ENCODE measurements around the gene ZNF367. TPM values are rescaled to one million over a fixed set of nuclear protein-coding genes. Genes with fewer than 3 reads are reported as not detected.
"Not testable (repeated sequence)": the region's sequence is repeated elsewhere in the genome, so short reads cannot be mapped to it uniquely, and the experiment has no call there.

ZNF367 gene
- total and polyA plus RNA-seq, 7 experiments from 2014 or later: 0.71 to 22.9 (median 4.4) TPM

DNA sequence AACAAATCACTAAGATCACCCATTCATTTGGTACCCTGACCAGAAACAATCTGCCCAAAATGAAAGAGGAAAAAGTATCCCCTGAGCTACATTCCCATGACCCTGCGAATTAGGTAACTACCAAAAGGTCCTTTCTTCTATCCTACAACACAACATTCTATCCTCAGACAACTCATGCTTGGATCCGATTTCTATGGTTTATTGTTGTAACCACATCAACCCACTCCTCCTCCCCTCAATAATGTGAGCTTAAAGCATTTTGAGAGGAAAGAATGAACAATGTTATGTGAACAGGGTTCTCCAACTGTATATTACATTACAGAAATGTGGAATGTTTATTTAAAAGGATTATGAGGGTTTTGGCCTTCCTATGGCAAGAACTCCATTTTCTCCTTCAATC, 38.7 kb downstream of the ZNF367 start:
- no peak for DNase-seq
- Mint-ChIP-seq H3K27ac (peak overlapping the region in 1 of 9 donors; percentile 16), H3K4me1 (peaks cover 10 to 36% (median 32%) of the 10 kb centered on the region in 7 donors), H3K27me3 (no peaks in the 10 kb centered on the region), H3K36me3 (peaks cover 0 to 18% (median 9%) of the 10 kb centered on the region in 5 donors), H3K9me3 (no peaks in the 10 kb centered on the region), H3K4me3 (no peak overlapping the region)
- H3K36me3 ChIP-seq (ENCODE audit: control insufficient read depth in 2 of 3, insufficient read depth in 3 of 3, low read length in 3 of 3): no peaks in the 10 kb centered on the region
- intact Hi-C loops (cut with micrococcal nuclease): no loop called here
- H3K27ac ChIP-seq (ENCODE audit: low read depth, low read length): no peak overlapping the region
- H3K9me3 ChIP-seq (ENCODE audit: control insufficient read depth in 2 of 3, low read length in 3 of 3): no peaks in the 10 kb centered on the region
- ATAC-seq: no peak
- POLR2A ChIA-PET: no interaction called here
- CTCF ChIA-PET: no interaction called here
- no peaks in the 10 kb centered on the region for H3K27me3 ChIP-seq (ENCODE audit: control insufficient read depth in 2 of 2, insufficient read depth in 2 of 2, low read length in 2 of 2)
- H3K4me1 ChIP-seq (ENCODE audit: control insufficient read depth in 2 of 2, insufficient read depth in 2 of 2, low read length in 2 of 2): peaks cover 0 to 9% of the 10 kb centered on the region in 2 donors
- H3K4me3 ChIP-seq (ENCODE audit: low read length): no peak overlapping the region

DNA sequence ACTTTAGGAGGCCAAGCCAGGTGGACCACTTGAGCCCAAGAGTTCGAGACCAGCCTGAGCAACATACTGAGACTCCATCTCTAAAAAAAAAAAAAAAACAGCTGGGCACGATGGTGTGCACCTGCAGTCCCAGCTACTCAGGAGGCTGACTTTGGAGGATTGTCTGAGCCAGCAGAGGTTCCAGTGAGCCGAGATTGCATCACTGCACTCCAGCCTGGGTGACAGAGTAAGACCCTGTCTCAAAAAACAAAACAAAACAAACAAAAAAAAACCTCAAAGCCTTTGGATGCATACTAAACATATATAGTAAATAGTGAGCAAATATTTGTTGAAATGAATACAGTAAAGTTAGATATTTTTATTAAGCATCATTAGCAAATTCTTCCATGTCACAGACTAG, 40.0 kb downstream of the ZNF367 start:
- Histone ChIP-seq H3K27ac (ENCODE audit: low read depth, low read length) (no peak overlapping the region), H3K27me3 (ENCODE audit: control insufficient read depth in 2 of 2, insufficient read depth in 2 of 2, low read length in 2 of 2) (no peaks in the 10 kb centered on the region), H3K36me3 (ENCODE audit: control insufficient read depth in 2 of 3, insufficient read depth in 3 of 3, low read length in 3 of 3) (no peaks in the 10 kb centered on the region), H3K4me1 (ENCODE audit: control insufficient read depth in 2 of 2, insufficient read depth in 2 of 2, low read length in 2 of 2) (peaks cover 0 to 9% of the 10 kb centered on the region in 2 donors), H3K4me3 (ENCODE audit: low read length) (no peak overlapping the region), H3K9me3 (ENCODE audit: control insufficient read depth in 2 of 3, low read length in 3 of 3) (no peaks in the 10 kb centered on the region)
- ATAC-seq (no peak), DNase-seq (no peak)
- ChIA-PET CTCF (no interaction called here), POLR2A (interaction anchor here (0.6 kb wide), 1 partner anchor 24 kb away, joined by 4 read pairs; no protein-coding TSS in a partner anchor)
- intact Hi-C loops (cut with micrococcal nuclease): no loop called here
- H3K27me3 Mint-ChIP-seq: no peaks in the 10 kb centered on the region
- no peak overlapping the region for H3K4me3 Mint-ChIP-seq
- H3K9me3 Mint-ChIP-seq: no peaks in the 10 kb centered on the region
- no peak overlapping the region for H3K27ac Mint-ChIP-seq
- peaks cover 10 to 30% (median 26%) of the 10 kb centered on the region in 7 donors for H3K4me1 Mint-ChIP-seq
- peaks cover 0 to 18% (median 9%) of the 10 kb centered on the region in 5 donors for H3K36me3 Mint-ChIP-seq

DNA sequence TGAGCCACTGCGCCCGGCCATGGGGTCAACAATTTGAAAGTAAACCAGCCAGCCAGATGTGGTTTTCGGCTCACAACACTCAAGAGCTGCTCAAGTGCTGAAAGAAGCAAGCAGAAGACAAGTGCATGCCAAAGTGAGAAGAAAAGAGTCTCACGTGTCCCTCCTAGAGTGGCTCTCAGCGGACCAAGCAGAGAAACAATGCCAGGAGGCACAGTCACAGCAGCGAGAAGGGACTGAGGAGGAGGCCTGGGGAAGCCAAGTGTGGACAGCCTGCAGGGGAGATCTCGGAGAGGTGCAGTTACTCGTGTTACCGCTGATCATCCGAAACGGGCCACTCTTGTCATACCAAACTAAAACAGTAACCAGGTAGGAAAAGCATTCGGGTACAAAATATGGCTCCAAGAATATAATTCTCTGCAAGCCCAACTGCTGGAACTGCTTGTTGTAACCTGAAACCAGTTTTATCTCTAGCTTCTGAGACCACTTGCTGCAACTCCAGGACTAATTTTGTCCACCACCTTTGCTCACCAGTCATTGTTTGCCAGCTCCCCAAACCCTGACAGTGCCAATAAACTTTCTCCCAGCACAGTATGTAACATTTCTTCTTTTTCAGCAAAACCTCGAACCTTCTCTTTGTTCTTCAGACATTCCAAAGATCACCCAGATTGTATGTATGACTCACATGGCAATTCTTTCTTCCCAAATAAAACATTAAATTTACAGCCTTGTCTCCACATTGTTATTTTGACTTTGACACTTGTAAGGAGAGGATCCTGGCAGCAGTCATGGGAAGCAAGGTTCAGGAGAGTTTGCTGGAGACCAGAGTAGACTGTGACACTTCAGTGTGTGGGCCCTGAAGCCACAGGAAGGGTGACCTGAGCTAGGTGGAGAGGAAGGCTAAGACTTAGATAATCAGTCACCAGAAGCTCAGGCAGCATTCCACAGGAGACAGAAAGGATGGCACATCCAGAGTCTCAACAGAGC, 41.0 kb downstream of the ZNF367 start:
- ATAC-seq: no peak
- peaks cover 0 to 18% (median 9%) of the 10 kb centered on the region in 5 donors for H3K36me3 Mint-ChIP-seq
- POLR2A ChIA-PET: interaction anchor here (0.6 kb wide), 1 partner anchor 25 kb away, joined by 4 read pairs; no protein-coding TSS in a partner anchor
- H3K27ac ChIP-seq (ENCODE audit: low read depth, low read length): no peak overlapping the region
- no peak overlapping the region for H3K4me3 Mint-ChIP-seq
- H3K4me1 Mint-ChIP-seq: peaks cover 6 to 22% (median 19%) of the 10 kb centered on the region in 7 donors
- no peaks in the 10 kb centered on the region for H3K9me3 Mint-ChIP-seq
- no peak for DNase-seq
- H3K27ac Mint-ChIP-seq: peak overlapping the region in 1 of 9 donors; percentile 4
- peaks cover 0 to 4% of the 10 kb centered on the region in 2 donors for H3K4me1 ChIP-seq (ENCODE audit: control insufficient read depth in 2 of 2, insufficient read depth in 2 of 2, low read length in 2 of 2)
- CTCF ChIA-PET: no interaction called here
- H3K27me3 Mint-ChIP-seq: no peaks in the 10 kb centered on the region
- intact Hi-C loops (cut with micrococcal nuclease): no loop called here
- H3K36me3 ChIP-seq (ENCODE audit: control insufficient read depth in 2 of 3, insufficient read depth in 3 of 3, low read length in 3 of 3): no peaks in the 10 kb centered on the region
- no peaks in the 10 kb centered on the region for H3K9me3 ChIP-seq (ENCODE audit: control insufficient read depth in 2 of 3, low read length in 3 of 3)
- no peak overlapping the region for H3K4me3 ChIP-seq (ENCODE audit: low read length)
- no peaks in the 10 kb centered on the region for H3K27me3 ChIP-seq (ENCODE audit: control insufficient read depth in 2 of 2, insufficient read depth in 2 of 2, low read length in 2 of 2)

DNA sequence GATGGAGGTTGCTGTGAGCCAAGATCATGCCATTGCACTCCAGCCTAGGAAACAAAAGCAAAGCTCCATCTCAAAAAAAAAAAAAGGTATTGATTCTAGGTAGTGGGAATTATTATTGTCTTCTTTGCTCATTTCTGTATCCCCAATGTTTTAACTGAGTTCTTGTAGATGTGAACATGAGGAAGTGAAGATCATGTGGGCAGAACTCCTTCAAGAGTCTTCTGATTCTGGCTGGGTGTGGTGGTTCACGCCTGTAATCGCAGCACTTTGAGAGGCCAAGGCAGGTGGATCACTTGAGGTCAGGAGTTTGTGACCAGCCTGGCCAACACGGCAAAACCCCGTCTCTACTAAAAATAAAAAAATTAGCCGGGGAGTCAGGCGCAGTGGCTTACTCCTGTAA, 42.7 kb downstream of the ZNF367 start:
- H3K27ac ChIP-seq (ENCODE audit: low read depth, low read length); H3K27ac Mint-ChIP-seq; H3K4me1 ChIP-seq (ENCODE audit: control insufficient read depth in 2 of 2, insufficient read depth in 2 of 2, low read length in 2 of 2); intact Hi-C loops (cut with micrococcal nuclease); H3K27me3 ChIP-seq (ENCODE audit: control insufficient read depth in 2 of 2, insufficient read depth in 2 of 2, low read length in 2 of 2); H3K4me1 Mint-ChIP-seq; DNase-seq; H3K27me3 Mint-ChIP-seq; H3K36me3 ChIP-seq (ENCODE audit: control insufficient read depth in 2 of 3, insufficient read depth in 3 of 3, low read length in 3 of 3); H3K9me3 ChIP-seq (ENCODE audit: control insufficient read depth in 2 of 3, low read length in 3 of 3); H3K9me3 Mint-ChIP-seq; ATAC-seq; H3K4me3 Mint-ChIP-seq; POLR2A ChIA-PET; H3K4me3 ChIP-seq (ENCODE audit: low read length); CTCF ChIA-PET: not testable (repeated sequence)
- H3K36me3 Mint-ChIP-seq: peaks cover 0 to 14% (median 9%) of the 10 kb centered on the region in 5 donors

DNA sequence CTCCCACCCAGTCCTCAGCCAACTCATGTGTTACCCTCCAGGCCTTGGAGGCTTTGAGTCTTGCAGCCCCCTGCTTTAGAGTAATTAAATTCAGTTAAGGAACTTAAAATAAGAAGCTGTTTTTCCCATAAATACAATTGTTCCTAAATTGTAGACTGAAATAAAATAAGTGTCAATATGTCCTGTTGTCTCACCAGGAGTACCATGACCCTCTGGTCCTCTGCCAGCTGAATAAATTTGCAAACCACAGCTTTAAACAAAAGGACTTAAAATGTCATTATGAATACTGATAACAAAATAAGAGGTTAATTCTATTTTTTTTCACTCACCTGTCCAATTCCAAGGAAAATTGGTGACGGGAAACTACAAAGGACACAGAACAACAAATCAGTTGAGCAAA, 50.2 kb downstream of the ZNF367 start:
- H3K27ac Mint-ChIP-seq: no peak overlapping the region
- H3K4me3 Mint-ChIP-seq: no peak overlapping the region
- no peak overlapping the region for H3K4me3 ChIP-seq (ENCODE audit: low read length)
- no peaks in the 10 kb centered on the region for H3K4me1 ChIP-seq (ENCODE audit: control insufficient read depth in 2 of 2, insufficient read depth in 2 of 2, low read length in 2 of 2)
- H3K4me1 Mint-ChIP-seq: peaks cover 0 to 2% (median 0%) of the 10 kb centered on the region in 7 donors
- no peaks in the 10 kb centered on the region for H3K27me3 ChIP-seq (ENCODE audit: control insufficient read depth in 2 of 2, insufficient read depth in 2 of 2, low read length in 2 of 2)
- no peak for ATAC-seq
- peaks cover 0 to 9% (median 3%) of the 10 kb centered on the region in 3 experiments for H3K36me3 ChIP-seq (ENCODE audit: control insufficient read depth in 2 of 3, insufficient read depth in 3 of 3, low read length in 3 of 3)
- H3K27ac ChIP-seq (ENCODE audit: low read depth, low read length): no peak overlapping the region
- peaks cover 6 to 17% (median 9%) of the 10 kb centered on the region in 5 donors for H3K36me3 Mint-ChIP-seq
- ChIA-PET POLR2A (interaction anchor here (0.6 kb wide), 1 partner anchor 64 kb away, joined by 3 read pairs; no protein-coding TSS in a partner anchor), CTCF (interaction anchor here (0.6 to 0.7 kb wide), 2 partner anchors 56 to 180 kb away, joined by 3 to 7 read pairs; no protein-coding TSS in a partner anchor)
- H3K9me3 Mint-ChIP-seq: no peaks in the 10 kb centered on the region
- intact Hi-C loops (cut with micrococcal nuclease): no loop called here
- no peaks in the 10 kb centered on the region for H3K27me3 Mint-ChIP-seq
- DNase-seq: no peak
- no peaks in the 10 kb centered on the region for H3K9me3 ChIP-seq (ENCODE audit: control insufficient read depth in 2 of 3, low read length in 3 of 3)

DNA sequence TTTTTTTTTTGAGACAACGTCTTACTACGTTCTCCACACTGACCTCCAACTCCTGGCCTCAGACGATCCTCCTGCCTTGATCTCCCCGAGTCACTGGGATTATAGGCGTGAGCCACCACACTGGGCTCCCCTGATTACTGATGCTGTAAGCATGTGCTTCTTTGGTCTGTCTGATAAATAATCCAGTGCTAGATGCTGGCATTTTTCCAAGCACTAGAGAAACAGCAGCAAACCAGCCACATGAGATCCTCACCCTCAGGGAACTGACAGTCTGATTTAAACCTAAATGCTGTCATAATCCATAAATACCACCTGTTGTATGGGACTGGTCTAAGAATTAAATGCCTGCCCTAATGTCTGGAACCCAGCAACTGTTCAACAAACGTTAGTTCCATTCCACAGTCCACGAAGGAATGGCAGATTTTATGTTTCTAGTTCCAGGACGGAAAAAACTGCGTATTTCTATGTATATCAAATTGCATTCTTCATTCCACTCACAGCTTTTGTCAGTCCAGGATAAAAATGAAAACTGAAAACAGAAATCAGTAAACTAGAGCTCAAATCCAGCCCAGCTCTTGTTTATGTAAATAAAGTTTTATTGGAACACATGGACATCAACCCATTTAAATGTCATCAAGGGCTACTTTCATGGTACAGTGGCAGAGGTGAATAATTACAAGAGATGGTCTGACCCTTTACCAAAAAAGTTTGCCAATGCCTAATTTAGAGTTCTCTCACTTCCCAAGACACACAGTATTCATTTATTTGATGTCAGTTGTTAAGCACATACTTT, 54.8 kb downstream of the ZNF367 start:
- Mint-ChIP-seq H3K27ac (no peak overlapping the region), H3K27me3 (no peaks in the 10 kb centered on the region), H3K4me3 (no peak overlapping the region), H3K9me3 (no peaks in the 10 kb centered on the region), H3K4me1 (no peaks in the 10 kb centered on the region), H3K36me3 (peaks cover 7 to 36% (median 16%) of the 10 kb centered on the region in 5 donors)
- Histone ChIP-seq H3K4me1 (ENCODE audit: control insufficient read depth in 2 of 2, insufficient read depth in 2 of 2, low read length in 2 of 2) (no peaks in the 10 kb centered on the region), H3K9me3 (ENCODE audit: control insufficient read depth in 2 of 3, low read length in 3 of 3) (no peaks in the 10 kb centered on the region), H3K27ac (ENCODE audit: low read depth, low read length) (no peak overlapping the region), H3K27me3 (ENCODE audit: control insufficient read depth in 2 of 2, insufficient read depth in 2 of 2, low read length in 2 of 2) (no peaks in the 10 kb centered on the region), H3K36me3 (ENCODE audit: control insufficient read depth in 2 of 3, insufficient read depth in 3 of 3, low read length in 3 of 3) (peaks cover 0 to 9% (median 3%) of the 10 kb centered on the region in 3 experiments), H3K4me3 (ENCODE audit: low read length) (no peak overlapping the region)
- POLR2A ChIA-PET: interaction anchor here (1.1 kb wide), 1 partner anchor 145 kb away, joined by 3 read pairs; no protein-coding TSS in a partner anchor
- intact Hi-C loops (cut with micrococcal nuclease): no loop called here
- CTCF ChIA-PET: interaction anchor here (1.1 kb wide), 1 partner anchor 37 kb away, joined by 4 read pairs; no protein-coding TSS in a partner anchor
- no peak for DNase-seq
- ATAC-seq: no peak
